ENCODE results near the gene FAM83C. TPM values are rescaled to one million over a fixed set of nuclear protein-coding genes. Genes with fewer than 3 reads are reported as not detected.

Gene FAM83C
- total RNA-seq, 1 donor from 2014 or later = not detected

- peak within 1 kb of the TSS; percentile 98 for H3K27ac Mint-ChIP-seq
- TF ChIP-seq EZH2phosphoT487 (IDR thresholded peaks at IDR 0.05) (no peak), CTCF (IDR thresholded peaks at IDR 0.05) (peak; percentile 30), EZH2 (IDR thresholded peaks at IDR 0.05) (no peak)
- peaks cover 4% of the 10 kb centered on the region for H3K27me3 Mint-ChIP-seq (ENCODE audit: insufficient read depth, low read depth)
- H3F3A ChIP-seq (ENCODE audit: low read depth) = peaks cover 30% of the 10 kb centered on the region
- DNase-seq (ENCODE audit: low spot score) = peak; percentile 97
- H3K9ac ChIP-seq = peak within 1 kb of the TSS; percentile 70
- H2AFZ ChIP-seq (replicated peaks) = no peak within 1 kb of the TSS
- peak within 1 kb of the TSS; percentile 79 for H3K4me3 ChIP-seq
- peak within 1 kb of the TSS; percentile 97 for H3K4me3 Mint-ChIP-seq
- no peaks in the 10 kb centered on the region for H3K27me3 ChIP-seq
- no peaks in the 10 kb centered on the region for H3K9me3 ChIP-seq (ENCODE audit: low read depth)
- no peaks in the 10 kb centered on the region for H3K4me1 ChIP-seq
- H4K20me1 ChIP-seq (ENCODE audit: low read depth) = no peaks in the 10 kb centered on the region
- peaks cover 17% of the 10 kb centered on the region for H3K4me1 Mint-ChIP-seq
- H3K9me3 Mint-ChIP-seq = no peaks in the 10 kb centered on the region
- H3K4me2 ChIP-seq = peak within 1 kb of the TSS; percentile 96
- peak within 1 kb of the TSS; percentile 72 for H3K27ac ChIP-seq
- H3K36me3 Mint-ChIP-seq = peaks cover 25% of the 10 kb centered on the region
- H3K36me3 ChIP-seq = no peaks in the 10 kb centered on the region
- H3K79me2 ChIP-seq (ENCODE audit: low read depth) = peaks cover 26% of the 10 kb centered on the region
Measured at GRCh38 chr20:35277531-35278395, 14.5 kb downstream of the FAM83C start, which contains the start of gene MMP24OS. MMP24OS (minus strand) TSS chr20:35278122; CDS start chr20:35277929, 193 bp downstream.

GRCh38 chr20:35277127-35277526, 15.1 kb downstream of the FAM83C start:
- H3K36me3 Mint-ChIP-seq = peaks cover 23% of the 10 kb centered on the region
- no peaks in the 10 kb centered on the region for H3K36me3 ChIP-seq
- H3K9me3 Mint-ChIP-seq = no peaks in the 10 kb centered on the region
- H3K27me3 Mint-ChIP-seq (ENCODE audit: insufficient read depth, low read depth) = peaks cover 4% of the 10 kb centered on the region
- peak overlapping the region; percentile 70 for H3K9ac ChIP-seq
- peak overlapping the region; percentile 79 for H3K4me3 ChIP-seq
- H3K27me3 ChIP-seq = no peaks in the 10 kb centered on the region
- H3K27ac ChIP-seq = peak overlapping the region; percentile 72
- H3K9me3 ChIP-seq (ENCODE audit: low read depth) = no peaks in the 10 kb centered on the region
- H3K4me1 Mint-ChIP-seq = peaks cover 16% of the 10 kb centered on the region
- peak overlapping the region; percentile 98 for H3K27ac Mint-ChIP-seq
- peak overlapping the region; percentile 97 for H3K4me3 Mint-ChIP-seq
- DNase-seq (ENCODE audit: low spot score) = no peak
- TF ChIP-seq EZH2phosphoT487 (IDR thresholded peaks at IDR 0.05) (no peak), CTCF (IDR thresholded peaks at IDR 0.05) (no peak), EZH2 (IDR thresholded peaks at IDR 0.05) (no peak)
- no peaks in the 10 kb centered on the region for H3K4me1 ChIP-seq
- peak overlapping the region; percentile 96 for H3K4me2 ChIP-seq
- H4K20me1 ChIP-seq (ENCODE audit: low read depth) = no peaks in the 10 kb centered on the region
- peaks cover 20% of the 10 kb centered on the region for H3K79me2 ChIP-seq (ENCODE audit: low read depth)
- peaks cover 30% of the 10 kb centered on the region for H3F3A ChIP-seq (ENCODE audit: low read depth)
- H2AFZ ChIP-seq (replicated peaks) = no peak overlapping the region

GRCh38 chr20:35276408-35276807, 15.8 kb downstream of the FAM83C start:
- Histone ChIP-seq H2AFZ (replicated peaks) (no peak overlapping the region), H3K9ac (no peak overlapping the region), H3K36me3 (no peaks in the 10 kb centered on the region), H3K4me1 (no peaks in the 10 kb centered on the region), H3K4me2 (peak overlapping the region; percentile 96), H3K4me3 (no peak overlapping the region), H3K27ac (no peak overlapping the region), H3K9me3 (ENCODE audit: low read depth) (no peaks in the 10 kb centered on the region), H3K27me3 (no peaks in the 10 kb centered on the region), H3F3A (ENCODE audit: low read depth) (peaks cover 30% of the 10 kb centered on the region), H4K20me1 (ENCODE audit: low read depth) (no peaks in the 10 kb centered on the region), H3K79me2 (ENCODE audit: low read depth) (peaks cover 13% of the 10 kb centered on the region)
- H3K27ac Mint-ChIP-seq = no peak overlapping the region
- peaks cover 19% of the 10 kb centered on the region for H3K36me3 Mint-ChIP-seq
- no peak for DNase-seq (ENCODE audit: low spot score)
- H3K27me3 Mint-ChIP-seq (ENCODE audit: insufficient read depth, low read depth) = peaks cover 4% of the 10 kb centered on the region
- peaks cover 15% of the 10 kb centered on the region for H3K4me1 Mint-ChIP-seq
- TF ChIP-seq EZH2phosphoT487 (IDR thresholded peaks at IDR 0.05) (no peak), CTCF (IDR thresholded peaks at IDR 0.05) (no peak)
- H3K9me3 Mint-ChIP-seq = no peaks in the 10 kb centered on the region
- H3K4me3 Mint-ChIP-seq = peak overlapping the region; percentile 97
